Measurements from ENCODE around the gene C20orf96.
"Not testable (repeated sequence)": the region's sequence is repeated elsewhere in the genome, so short reads cannot be mapped to it uniquely, and the experiment has no call there.

Gene C20orf96

GRCh38 chr20:258269-258858, 32.2 kb downstream of the C20orf96 start:
- no peak for TF ChIP-seq CTCF (IDR thresholded peaks at IDR 0.05; ENCODE audit: borderline replicate concordance, insufficient read depth, low read depth, low read length)
- H3K4me3 ChIP-seq (ENCODE audit: low read depth, low read length): no peak overlapping the region

GRCh38 chr20:257419-257818, 33.1 kb downstream of the C20orf96 start, which contains the start of gene DEFB132:
DEFB132 (plus strand) TSS chr20:257724; CDS start chr20:257779, 55 bp downstream.
- no peak for TF ChIP-seq CTCF (IDR thresholded peaks at IDR 0.05; ENCODE audit: borderline replicate concordance, insufficient read depth, low read depth, low read length)

GRCh38 chr20:253447-253846, 37.1 kb downstream of the C20orf96 start:
- H3K4me3 ChIP-seq (ENCODE audit: low read depth, low read length): not testable (repeated sequence)

More at GRCh38 chr20:257419-257818, 33.1 kb downstream of the C20orf96 start, which contains the start of gene DEFB132:
- no peak within 1 kb of the TSS for H3K4me3 ChIP-seq (ENCODE audit: low read depth, low read length)

GRCh38 chr20:252801-253200, 37.7 kb downstream of the C20orf96 start:
- TF ChIP-seq CTCF (IDR thresholded peaks at IDR 0.05; ENCODE audit: borderline replicate concordance, insufficient read depth, low read depth, low read length): no peak
- no peak overlapping the region for H3K4me3 ChIP-seq (ENCODE audit: low read depth, low read length)

- TF ChIP-seq CTCF (IDR thresholded peaks at IDR 0.05; ENCODE audit: borderline replicate concordance, insufficient read depth, low read depth, low read length): no peak
- H3K4me3 ChIP-seq (ENCODE audit: low read depth, low read length): no peak overlapping the region
Measured at GRCh38 chr20:251354-251753, 39.2 kb downstream of the C20orf96 start.

- TF ChIP-seq CTCF (IDR thresholded peaks at IDR 0.05; ENCODE audit: borderline replicate concordance, insufficient read depth, low read depth, low read length): no peak
- no peak overlapping the region for H3K4me3 ChIP-seq (ENCODE audit: low read depth, low read length)
Measured at GRCh38 chr20:242905-243304, 47.6 kb downstream of the C20orf96 start.

GRCh38 chr20:237929-238328, 52.6 kb downstream of the C20orf96 start:
- TF ChIP-seq CTCF (IDR thresholded peaks at IDR 0.05; ENCODE audit: borderline replicate concordance, insufficient read depth, low read depth, low read length): no peak
- no peak overlapping the region for H3K4me3 ChIP-seq (ENCODE audit: low read depth, low read length)

All from GM12875 (cell line).